ENCODE results near the gene NLGN3.

- TF ChIP-seq CTCF (IDR thresholded peaks at IDR 0.05), result no peak
- TF ChIP-seq POLR2AphosphoS5 (IDR thresholded peaks at IDR 0.05), result no peak
Observed at GRCh38 chrX:71210816-71211215, 66.2 kb downstream of the NLGN3 start.
